GM12874 (cell line): Measurements from ENCODE around the gene CELF4.

Experiments
- CTCF ChIP-seq: IDR thresholded peaks from 2 replicates; pipeline ENCODE4 v1.5.1; 2011; ENCODE audit warnings: low read depth, mild to moderate bottlenecking, control low read depth, low read length, moderate library complexity; ENCODE audit not compliant: insufficient read depth

The CELF4 gene

GRCh38 chr18:37445368-37445767 is 120.2 kb downstream of the CELF4 start:
- no peak for TF ChIP-seq CTCF

GRCh38 chr18:37443325-37444055 is 122.1 kb downstream of the CELF4 start:
- no peak for TF ChIP-seq CTCF

GRCh38 chr18:37442477-37442876 is 123.1 kb downstream of the CELF4 start:
- no peak for TF ChIP-seq CTCF

- TF ChIP-seq CTCF = no peak
These were observed 123.8 kb downstream of the CELF4 start for GRCh38 chr18:37441821-37442220.

GRCh38 chr18:37440206-37440605 is 125.4 kb downstream of the CELF4 start:
- no peak for TF ChIP-seq CTCF

- no peak for TF ChIP-seq CTCF
These were observed 127.0 kb downstream of the CELF4 start for GRCh38 chr18:37438417-37439180.

GRCh38 chr18:37435996-37436395 is 129.6 kb downstream of the CELF4 start:
- no peak for TF ChIP-seq CTCF
